Fibroblast of skin of back (primary cell): ENCODE measurements around the gene MYH14.
"Not testable (repeated sequence)": the region's sequence is repeated elsewhere in the genome, so short reads cannot be mapped to it uniquely, and the experiment has no call there.

Experiments
- DNase-seq: peaks from one replicate; pipeline ENCODE4 v3.0.0-alpha.2; 2013

Gene MYH14

DNA sequence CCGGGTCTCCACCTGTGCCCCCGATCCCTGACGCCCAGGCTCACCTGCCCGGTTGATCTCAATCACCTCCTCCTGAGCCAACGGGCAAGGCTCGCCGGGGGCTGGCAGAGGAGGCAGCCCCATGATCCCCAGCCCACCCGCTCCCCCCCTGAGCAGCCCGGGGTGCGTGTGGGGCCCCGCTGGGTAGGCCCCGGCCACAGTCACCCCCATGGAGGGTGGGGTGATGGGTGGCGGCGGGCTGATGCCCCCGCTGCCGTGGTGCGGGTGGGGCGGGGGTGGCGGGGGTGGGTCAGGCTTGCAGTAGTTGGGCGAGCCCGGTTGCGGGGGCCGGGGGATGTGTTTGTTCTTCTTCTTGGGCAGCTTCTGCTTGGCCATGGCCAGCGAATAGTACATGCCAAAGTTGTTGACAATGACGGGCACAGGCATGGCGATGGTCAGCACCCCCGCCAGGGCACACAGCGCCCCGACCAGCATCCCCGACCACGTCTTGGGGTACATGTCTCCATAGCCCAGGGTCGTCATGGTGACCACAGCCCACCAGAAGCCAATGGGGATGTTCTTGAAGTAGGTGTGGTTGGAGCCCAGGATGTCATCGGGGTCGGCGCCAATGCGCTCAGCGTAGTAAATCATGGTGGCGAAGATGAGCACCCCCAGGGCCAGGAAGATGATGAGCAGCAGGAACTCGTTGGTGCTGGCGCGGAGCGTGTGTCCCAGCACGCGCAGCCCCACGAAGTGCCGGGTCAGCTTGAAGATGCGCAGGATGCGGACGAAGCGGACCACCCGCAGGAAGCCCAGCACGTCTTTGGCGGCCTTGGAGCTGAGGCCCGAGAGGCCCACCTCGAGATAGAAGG, 119.7 kb downstream of the MYH14 start:
- no peak for DNase-seq

- DNase-seq, result no peak
Measured at GRCh38 chr19:50323782-50324133, 120.3 kb downstream of the MYH14 start.

DNA sequence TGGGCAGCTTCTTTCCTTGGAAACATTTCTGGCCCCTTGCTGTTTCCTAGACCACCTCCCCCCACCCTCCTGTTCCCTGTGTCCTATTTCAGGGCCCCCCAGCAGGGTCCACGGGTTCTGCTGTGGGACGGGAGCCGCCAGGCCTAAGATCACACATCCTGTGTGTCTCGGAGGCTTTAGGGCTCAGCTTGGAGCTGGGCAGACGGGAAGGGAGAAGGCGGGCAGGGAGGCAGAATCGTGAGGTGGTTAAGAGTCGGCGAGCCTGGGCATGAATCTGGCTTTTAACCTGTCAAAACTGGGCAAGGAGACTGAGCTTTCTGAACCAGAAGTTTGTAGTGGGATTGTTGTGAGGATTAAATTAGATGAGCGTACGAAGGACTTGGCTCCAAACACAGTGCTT, 120.9 kb downstream of the MYH14 start:
- no peak for DNase-seq

DNA sequence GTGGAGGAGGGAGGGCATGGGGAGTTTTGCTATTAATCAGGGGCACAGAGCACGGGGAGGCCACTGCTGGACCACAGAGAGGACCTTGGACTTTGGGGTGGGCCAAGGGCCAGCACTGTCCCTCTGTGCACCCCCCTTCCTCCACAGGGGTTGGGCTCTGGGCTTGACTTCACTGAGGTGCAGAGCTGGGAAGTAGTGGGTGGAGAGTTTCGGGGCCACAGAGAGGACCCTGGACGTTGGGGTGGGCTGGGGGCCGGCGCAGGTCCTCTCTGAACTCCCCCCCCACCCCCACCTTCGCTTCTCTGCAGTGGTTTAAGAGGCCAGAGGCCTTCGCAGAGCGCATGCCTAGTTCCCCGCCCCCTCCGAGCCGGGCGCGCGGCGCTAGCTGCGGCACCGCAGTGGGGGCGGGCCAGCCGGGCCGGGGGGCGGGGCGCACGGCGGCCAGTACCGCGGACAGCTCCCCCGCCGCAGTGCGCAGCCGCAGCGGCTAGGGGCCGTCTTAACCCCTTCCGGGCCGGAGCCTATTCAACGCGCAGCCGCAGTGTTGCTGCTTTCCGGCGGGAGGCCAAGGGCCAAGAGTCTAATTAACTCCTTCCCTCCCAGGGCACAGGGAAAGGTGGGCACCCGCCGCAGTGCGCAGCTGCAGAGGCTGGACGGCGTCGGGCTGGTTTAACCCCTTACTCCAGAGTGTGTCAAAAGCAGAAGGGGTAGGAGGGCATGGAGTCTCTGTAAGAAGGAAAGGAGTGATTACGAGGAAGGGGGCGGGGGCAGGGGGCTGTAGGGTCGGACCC, 122.1 kb downstream of the MYH14 start:
- DNase-seq, result peak; percentile 25

DNA sequence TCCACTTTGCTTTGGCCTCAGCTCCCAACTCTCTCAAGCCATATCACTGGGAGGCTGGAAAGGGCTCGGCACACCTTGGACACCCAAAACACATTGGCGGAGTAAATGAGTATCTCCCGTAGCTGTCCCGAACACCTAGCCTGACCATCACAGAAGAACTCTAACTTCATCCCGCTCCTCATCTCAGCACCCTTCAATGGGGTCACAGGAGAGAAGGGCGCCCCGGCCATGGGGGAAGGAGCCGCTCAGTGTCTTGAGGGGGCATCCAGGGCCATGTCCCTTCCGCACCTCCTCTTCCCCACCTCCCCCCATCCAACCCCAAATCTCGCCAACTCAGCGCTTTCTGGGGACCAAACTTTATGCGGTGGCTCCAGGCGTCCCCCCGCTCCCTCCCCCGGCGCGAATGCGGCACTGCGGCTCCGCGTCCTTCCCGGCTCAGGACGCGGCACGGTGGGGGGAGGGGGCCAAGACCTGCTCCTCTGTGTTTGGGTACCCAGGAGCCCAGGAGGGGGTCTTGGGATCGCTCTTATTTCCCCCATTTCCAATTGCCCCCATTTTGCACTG, 122.8 kb downstream of the MYH14 start:
- no peak for DNase-seq

- DNase-seq, result no peak
Measured at GRCh38 chr19:50327013-50327412, 123.6 kb downstream of the MYH14 start.

DNA sequence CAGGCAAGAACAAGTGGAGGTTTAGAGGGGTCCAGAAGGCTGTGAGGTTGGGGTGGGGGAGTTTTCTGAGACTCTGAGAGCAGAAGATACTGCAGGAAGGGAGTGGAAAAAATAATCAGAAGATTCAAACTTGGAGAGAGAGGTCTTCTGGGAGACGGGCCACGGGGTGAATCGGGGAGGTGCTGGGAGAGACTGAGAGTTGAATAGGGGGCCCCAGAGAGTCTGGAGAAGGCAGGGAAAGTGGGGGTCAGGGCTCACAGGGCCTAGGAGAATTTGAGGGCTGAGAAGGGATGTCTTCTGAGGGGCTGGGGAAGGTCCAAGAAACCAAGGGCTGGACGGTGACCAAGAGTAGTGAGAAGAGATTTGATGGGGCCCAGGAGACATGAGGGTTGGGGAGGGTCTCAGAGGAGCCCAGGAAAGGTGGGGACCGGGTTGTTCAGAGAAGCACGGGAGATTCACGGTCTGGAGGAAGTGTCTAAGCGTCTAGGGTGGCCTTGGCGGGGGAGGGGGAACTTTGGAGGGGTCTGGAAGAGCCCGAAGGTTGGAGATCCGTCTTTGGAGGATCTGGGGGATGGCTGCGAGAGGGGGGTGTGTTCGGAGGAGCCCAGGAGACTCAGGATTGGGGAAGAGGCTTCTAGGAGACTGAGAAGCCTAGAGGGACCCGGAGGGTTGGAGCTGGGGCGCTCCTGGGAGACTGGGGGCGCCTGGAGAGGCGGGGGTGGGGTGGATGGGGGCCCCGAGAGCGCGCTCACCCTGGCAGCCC, 124.2 kb downstream of the MYH14 start:
- DNase-seq, result no peak

- DNase-seq, result peak; percentile 9
Measured at GRCh38 chr19:50328224-50328872, 124.9 kb downstream of the MYH14 start.

- no peak for DNase-seq
Measured at GRCh38 chr19:50328873-50329145, 125.4 kb downstream of the MYH14 start.

DNA sequence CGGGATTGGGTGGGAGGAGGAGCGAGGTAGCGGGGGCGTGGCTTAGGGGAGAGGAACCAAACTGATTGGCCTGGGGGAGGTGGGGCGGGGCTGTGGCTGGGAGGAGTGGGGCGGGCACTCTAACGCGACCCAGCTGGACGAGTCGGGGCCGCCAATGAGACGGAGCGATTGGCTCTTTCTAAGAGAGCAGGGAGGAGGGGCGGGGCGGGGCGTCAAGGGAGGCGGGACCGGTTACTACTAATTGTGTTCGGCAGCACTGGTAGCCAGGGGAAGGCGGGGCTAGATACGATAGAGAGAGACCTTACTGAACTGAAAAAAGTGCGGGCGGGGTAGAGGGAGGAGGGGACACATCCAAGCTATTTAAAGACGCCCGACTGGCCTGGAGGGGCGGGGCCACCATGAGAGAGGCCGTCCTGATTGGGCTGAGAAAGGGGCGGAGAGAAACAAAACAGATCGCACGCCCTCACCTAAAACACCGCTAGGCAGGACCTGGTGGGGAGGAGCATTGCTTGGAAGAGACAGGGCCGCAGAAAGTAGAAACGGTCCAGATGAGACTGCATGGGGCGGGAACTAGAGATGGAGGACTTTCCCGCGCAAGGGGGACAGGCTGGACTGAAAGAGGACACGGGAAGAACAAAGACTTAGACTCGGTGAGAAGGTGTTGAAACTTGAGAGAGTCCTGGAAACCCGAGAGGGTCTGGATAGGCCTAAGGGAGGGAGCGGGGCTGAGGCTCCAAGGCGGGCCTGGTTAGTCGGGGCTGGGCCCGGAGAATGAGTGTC, 125.9 kb downstream of the MYH14 start, which contains the start of gene KCNC3:
Gene KCNC3, minus strand, starts transcription at position 232 of the 780 bp plus-strand sequence. CDS start 295 bp downstream, outside the sequence.
- peak; percentile 88 for DNase-seq

DNA sequence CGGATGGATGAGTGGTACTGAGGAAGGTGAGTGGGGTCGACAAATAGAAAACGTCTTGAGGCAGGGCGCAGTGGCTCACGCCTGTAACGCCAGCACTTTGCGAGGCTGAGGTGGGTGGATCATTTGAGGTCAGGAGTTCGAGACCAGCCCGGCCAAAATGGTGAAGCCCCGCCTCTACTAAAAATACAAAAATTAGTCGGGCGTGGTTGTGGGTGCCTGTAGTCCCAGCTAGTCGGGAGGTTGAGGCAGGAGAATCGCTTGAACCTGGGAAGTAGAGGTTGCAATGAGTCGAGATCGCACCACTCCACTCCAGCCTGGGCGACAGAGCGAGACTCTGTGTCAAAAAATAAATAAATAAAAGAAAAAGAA, 126.5 kb downstream of the MYH14 start:
- DNase-seq, result not testable (repeated sequence)

GRCh38 chr19:50330365-50331078, 127.1 kb downstream of the MYH14 start:
- peak; percentile 15 for DNase-seq

DNA sequence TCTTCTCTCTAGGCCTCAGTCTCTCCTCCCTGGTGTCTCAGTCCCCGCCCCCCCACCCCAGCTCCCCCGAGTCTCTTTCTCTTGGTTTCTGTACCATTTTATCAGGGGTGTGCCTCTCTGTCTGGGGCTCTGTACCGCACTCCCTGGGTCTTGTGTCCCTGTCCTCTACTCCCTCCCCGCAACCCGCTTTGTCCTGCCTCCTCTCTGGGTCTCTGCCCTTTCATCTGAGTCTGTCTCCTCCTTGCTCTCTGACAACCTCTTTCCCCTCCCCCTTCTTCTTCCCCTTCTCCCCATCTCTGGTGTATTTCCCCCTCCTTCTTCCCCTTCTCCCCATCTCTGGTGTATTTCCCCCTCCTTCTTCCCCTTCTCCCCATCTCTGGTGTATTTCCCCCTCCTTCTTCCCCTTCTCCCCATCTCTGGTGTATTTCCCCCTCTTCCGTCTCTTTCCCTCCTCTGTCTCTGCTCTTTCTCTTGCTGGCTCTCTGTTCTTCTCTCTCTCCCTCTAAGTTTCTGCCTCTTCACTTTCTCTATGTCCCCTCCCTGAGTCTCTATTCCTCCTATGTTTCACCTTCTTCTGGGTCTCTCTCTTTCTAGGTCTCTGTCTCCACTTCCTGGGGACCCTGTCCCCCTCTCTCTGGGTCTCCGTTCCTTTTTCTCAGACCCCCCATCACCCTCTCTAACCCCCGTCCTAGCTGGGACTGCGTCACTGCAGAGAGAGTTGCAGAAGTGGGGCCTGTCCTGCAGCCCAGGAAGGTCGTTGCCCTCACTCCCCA, 128.0 kb downstream of the MYH14 start:
- DNase-seq, result no peak

- DNase-seq, result no peak
Measured at GRCh38 chr19:50331994-50332243, 128.5 kb downstream of the MYH14 start.

DNA sequence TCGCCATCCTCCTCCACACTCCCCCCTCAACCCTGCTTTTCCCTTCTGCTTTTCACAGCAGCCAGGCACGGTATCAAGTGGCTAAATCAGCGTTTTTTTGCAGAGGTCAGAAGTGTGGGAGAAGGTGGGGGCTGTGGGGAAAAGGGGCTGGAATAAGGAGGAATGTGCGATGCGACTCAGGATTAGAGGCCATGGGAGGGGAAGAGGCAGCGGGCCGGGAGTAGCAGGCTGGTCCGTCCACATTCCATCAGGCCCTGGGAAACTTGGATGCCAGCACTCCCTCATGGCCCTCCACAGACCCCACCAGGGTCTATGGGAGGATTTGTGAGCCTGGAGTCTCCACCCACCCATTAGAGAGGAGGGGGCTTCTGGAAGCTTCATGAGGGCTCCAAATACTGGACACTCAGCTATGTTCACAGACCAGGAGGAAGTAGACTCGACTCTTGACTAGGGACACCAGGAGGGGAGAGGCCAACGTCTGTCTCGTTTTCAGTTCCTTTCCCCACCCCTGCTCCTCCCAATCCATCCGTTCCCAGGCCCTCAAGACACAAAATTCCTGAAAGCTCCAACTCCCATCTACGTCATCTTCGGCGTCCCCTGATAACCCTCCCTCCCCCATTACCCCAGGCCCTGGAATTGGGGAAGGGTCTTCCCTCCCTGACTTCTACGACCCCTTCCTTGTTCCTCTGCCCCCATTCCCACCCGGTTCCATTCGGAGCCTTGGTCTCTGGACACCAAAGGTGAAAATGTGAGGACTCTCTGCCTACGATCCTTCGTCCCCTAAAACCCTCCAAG, 129.0 kb downstream of the MYH14 start:
- no peak for DNase-seq

GRCh38 chr19:50333235-50333736, 129.9 kb downstream of the MYH14 start:
- peak; percentile 80 for DNase-seq

GRCh38 chr19:50333737-50334617, 130.6 kb downstream of the MYH14 start:
- DNase-seq, result no peak

DNA sequence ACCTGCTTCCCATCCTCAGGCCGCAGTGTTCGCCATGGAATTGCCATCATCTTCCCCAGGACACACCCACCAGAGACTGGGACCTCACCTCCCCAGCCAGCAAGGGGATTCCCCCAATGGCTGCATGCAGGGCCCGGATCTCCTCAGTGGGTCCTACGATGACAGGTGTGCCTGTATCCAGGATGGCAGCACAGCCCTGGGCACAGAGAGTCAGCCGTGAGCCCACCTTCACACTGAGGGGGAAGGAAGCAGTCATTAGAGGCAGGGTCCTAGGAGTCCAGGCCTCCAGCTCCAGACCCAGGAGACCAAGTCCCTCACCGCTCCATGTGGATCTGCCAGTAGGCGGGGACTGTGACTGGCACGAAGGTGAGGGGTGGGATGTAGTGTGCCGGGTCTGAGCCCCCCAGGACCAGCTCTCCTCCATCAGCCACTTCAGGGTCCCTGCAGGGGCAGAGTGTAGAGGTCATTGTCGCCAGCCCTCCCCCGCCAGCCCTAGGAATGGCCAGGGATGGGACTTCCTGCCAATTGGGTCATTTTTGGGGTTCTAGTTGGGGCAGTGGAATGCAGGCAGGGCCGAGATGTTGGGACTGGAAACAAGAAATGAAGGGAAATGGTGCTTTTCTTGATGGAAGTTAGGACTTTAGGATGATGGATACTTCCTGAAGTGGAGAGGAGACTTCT, 131.5 kb downstream of the MYH14 start:
- no peak for DNase-seq
